ENCODE results near the gene PPP1R14B. TPM values are rescaled to one million over a fixed set of nuclear protein-coding genes. Genes with fewer than 3 reads are reported as not detected.

The PPP1R14B gene
- total RNA-seq, 1 donor from 2014 or later, result 286 TPM

- peaks cover 36% of the 10 kb centered on the region for H3K4me1 Mint-ChIP-seq
- H3K27me3 Mint-ChIP-seq (ENCODE audit: low read depth), result no peaks in the 10 kb centered on the region
- no peaks in the 10 kb centered on the region for H3K9me3 Mint-ChIP-seq
- peak; percentile 84 for DNase-seq (ENCODE audit: low read depth, low spot score)
- peak within 1 kb of the TSS; percentile 93 for H3K4me3 Mint-ChIP-seq
- TF ChIP-seq, protein P1, sequence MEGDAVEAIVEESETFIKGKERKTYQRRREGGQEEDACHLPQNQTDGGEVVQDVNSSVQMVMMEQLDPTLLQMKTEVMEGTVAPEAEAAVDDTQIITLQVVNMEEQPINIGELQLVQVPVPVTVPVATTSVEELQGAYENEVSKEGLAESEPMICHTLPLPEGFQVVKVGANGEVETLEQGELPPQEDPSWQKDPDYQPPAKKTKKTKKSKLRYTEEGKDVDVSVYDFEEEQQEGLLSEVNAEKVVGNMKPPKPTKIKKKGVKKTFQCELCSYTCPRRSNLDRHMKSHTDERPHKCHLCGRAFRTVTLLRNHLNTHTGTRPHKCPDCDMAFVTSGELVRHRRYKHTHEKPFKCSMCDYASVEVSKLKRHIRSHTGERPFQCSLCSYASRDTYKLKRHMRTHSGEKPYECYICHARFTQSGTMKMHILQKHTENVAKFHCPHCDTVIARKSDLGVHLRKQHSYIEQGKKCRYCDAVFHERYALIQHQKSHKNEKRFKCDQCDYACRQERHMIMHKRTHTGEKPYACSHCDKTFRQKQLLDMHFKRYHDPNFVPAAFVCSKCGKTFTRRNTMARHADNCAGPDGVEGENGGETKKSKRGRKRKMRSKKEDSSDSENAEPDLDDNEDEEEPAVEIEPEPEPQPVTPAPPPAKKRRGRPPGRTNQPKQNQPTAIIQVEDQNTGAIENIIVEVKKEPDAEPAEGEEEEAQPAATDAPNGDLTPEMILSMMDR (conservative IDR thresholded peaks at IDR 0.05), result no peak
- H3K36me3 Mint-ChIP-seq (ENCODE audit: low read depth), result no peaks in the 10 kb centered on the region
- H3K27ac Mint-ChIP-seq (ENCODE audit: unreplicated experiment), result peak within 1 kb of the TSS; percentile 57
Observed at GRCh38 chr11:64230171-64230984, 16.4 kb downstream of the PPP1R14B start, which contains the start of gene DNAJC4. DNAJC4 (plus strand) TSS chr11:64230548; CDS start chr11:64230855, 307 bp downstream.

GRCh38 chr11:64229744-64230170 lies 17.0 kb downstream of the PPP1R14B start:
- no peak for DNase-seq (ENCODE audit: low read depth, low spot score)
- no peaks in the 10 kb centered on the region for H3K27me3 Mint-ChIP-seq (ENCODE audit: low read depth)
- H3K9me3 Mint-ChIP-seq, result no peaks in the 10 kb centered on the region
- TF ChIP-seq, protein P1 (conservative IDR thresholded peaks at IDR 0.05), result no peak
- peak overlapping the region; percentile 93 for H3K4me3 Mint-ChIP-seq
- no peaks in the 10 kb centered on the region for H3K36me3 Mint-ChIP-seq (ENCODE audit: low read depth)
- no peak overlapping the region for H3K27ac Mint-ChIP-seq (ENCODE audit: unreplicated experiment)
- peaks cover 37% of the 10 kb centered on the region for H3K4me1 Mint-ChIP-seq

GRCh38 chr11:64229090-64229743 lies 17.5 kb downstream of the PPP1R14B start:
- peaks cover 37% of the 10 kb centered on the region for H3K4me1 Mint-ChIP-seq
- peak overlapping the region; percentile 93 for H3K4me3 Mint-ChIP-seq
- TF ChIP-seq, protein P1 (conservative IDR thresholded peaks at IDR 0.05), result no peak
- H3K27ac Mint-ChIP-seq (ENCODE audit: unreplicated experiment), result no peak overlapping the region
- no peak for DNase-seq (ENCODE audit: low read depth, low spot score)
- no peaks in the 10 kb centered on the region for H3K9me3 Mint-ChIP-seq
- H3K36me3 Mint-ChIP-seq (ENCODE audit: low read depth), result no peaks in the 10 kb centered on the region
- no peaks in the 10 kb centered on the region for H3K27me3 Mint-ChIP-seq (ENCODE audit: low read depth)

- no peak overlapping the region for H3K27ac Mint-ChIP-seq (ENCODE audit: unreplicated experiment)
- TF ChIP-seq, protein P1 (conservative IDR thresholded peaks at IDR 0.05), result no peak
- no peaks in the 10 kb centered on the region for H3K36me3 Mint-ChIP-seq (ENCODE audit: low read depth)
- H3K4me3 Mint-ChIP-seq, result peak overlapping the region; percentile 91
- H3K9me3 Mint-ChIP-seq, result no peaks in the 10 kb centered on the region
- H3K27me3 Mint-ChIP-seq (ENCODE audit: low read depth), result no peaks in the 10 kb centered on the region
- DNase-seq (ENCODE audit: low read depth, low spot score), result no peak
- peaks cover 37% of the 10 kb centered on the region for H3K4me1 Mint-ChIP-seq
Observed at GRCh38 chr11:64227405-64227956, 19.3 kb downstream of the PPP1R14B start.

DNA sequence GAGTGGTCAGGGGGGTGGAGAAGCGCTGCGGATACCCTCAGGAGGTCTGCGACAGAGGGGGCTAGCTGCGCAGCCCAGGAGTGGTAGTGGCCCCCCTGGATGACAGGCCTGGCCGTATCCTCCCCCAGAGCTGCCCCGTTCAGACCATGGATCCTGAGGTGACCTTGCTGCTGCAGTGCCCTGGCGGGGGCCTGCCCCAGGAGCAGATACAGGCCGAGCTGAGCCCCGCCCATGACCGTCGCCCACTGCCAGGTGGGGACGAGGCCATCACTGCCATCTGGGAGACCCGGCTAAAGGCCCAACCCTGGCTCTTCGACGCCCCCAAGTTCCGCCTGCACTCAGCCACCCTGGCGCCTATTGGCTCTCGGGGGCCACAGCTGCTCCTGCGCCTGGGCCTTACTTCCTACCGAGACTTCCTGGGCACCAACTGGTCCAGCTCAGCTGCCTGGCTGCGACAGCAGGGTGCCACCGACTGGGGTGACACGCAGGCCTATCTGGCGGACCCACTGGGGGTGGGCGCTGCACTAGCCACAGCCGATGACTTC lies 20.2 kb downstream of the PPP1R14B start:
- TF ChIP-seq, protein P1 (conservative IDR thresholded peaks at IDR 0.05), result no peak
- H3K27ac Mint-ChIP-seq (ENCODE audit: unreplicated experiment), result no peak overlapping the region
- H3K27me3 Mint-ChIP-seq (ENCODE audit: low read depth), result no peaks in the 10 kb centered on the region
- H3K36me3 Mint-ChIP-seq (ENCODE audit: low read depth), result no peaks in the 10 kb centered on the region
- H3K4me1 Mint-ChIP-seq, result peaks cover 33% of the 10 kb centered on the region
- no peak for DNase-seq (ENCODE audit: low read depth, low spot score)
- no peaks in the 10 kb centered on the region for H3K9me3 Mint-ChIP-seq
- H3K4me3 Mint-ChIP-seq, result peak overlapping the region; percentile 91
